DMS79 (cell line): ENCODE results near the gene PMAIP1.
"Not testable (repeated sequence)": the region's sequence is repeated elsewhere in the genome, so short reads cannot be mapped to it uniquely, and the experiment has no call there.

Experiments
- DNase-seq: peaks from one replicate; lab custom pipeline; 2025; lab: John Stamatoyannopoulos, UW

The PMAIP1 gene

DNA sequence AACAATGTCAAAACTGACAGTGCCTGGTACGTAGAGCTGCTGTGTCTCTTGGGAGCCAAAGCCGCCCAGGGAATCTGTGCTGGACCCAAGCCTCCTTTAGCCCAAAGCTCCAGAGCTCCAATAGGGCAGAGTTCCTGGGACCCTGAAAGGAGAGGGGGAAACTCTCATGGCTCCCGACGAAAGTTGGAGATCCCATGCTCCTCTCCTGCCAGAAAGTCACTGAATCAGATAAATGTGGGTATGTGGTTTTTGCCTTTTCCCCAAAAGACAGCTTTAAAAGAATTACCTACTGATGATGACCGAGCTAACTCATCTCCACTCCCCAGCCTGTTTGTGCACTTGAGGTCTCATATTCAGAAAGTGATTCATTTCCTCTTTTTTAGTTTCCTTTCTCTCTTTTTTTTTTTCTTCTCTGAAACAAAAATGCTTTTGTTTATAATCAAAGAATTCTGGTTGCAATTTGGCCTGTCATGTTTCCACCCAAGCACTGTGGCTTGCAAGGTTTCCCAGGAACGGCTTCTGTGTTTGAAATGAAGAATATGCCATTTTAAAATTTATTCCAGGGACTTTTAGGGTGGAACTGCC, 14.1 kb upstream of the PMAIP1 start:
- no peak for DNase-seq

DNA sequence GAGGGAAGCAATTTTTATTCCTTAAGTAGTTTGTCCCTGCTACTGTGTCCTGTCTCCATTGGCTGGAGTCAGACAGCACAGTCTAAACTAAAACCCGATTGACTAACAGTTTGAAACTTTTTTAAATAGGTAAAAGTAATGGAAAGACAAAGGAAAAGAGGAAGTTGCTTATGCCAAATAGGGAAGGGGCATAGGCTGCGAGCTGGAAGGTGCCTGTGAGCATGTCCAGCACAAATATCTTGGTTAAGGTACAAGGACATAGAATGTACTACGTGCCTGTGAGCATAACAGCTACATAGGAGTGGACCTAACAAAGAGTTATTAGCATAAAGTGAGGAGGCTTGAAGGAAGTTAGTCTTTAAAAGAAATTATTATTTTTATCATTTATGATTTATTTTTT, 13.4 kb upstream of the PMAIP1 start:
- not testable (repeated sequence) for DNase-seq

DNA sequence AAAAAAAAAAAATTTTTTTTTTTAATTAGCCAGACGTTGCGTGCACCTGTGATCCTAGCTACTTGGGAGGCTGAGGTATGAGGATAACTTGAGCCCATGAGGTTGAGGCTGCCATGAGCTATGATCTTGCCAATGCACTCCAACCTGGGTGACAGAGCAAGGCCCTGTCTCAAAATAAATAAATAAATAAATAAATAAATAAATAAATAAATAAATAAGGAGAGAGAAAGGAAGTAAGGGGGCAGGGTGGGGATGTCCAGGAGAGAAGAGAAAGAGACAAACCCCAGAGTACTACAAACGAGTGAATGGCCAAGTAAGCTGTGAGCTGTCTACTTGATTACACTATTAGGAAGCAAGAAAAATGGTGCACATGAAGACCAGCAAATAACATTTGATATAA, 7.7 kb upstream of the PMAIP1 start:
- DNase-seq, result no peak

DNA sequence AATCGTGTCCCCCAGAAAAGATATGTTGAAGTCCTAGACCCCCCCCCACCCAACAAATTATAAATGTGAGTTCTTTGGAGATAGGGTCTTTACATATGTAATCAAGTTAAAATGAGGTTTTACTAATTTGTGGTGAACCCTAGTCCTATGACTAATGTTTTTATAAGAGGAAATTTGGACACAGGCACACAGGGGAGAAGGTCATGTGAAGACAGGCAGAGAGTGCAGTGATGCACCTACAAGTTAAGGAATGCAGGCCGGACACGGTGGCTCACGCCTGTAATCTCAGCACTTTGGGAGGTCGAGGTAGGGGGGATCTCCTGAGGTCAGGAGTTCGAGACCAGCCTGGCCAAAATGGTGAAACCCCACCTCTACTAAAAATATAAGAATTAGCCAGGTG, 5.8 kb upstream of the PMAIP1 start:
- no peak for DNase-seq

DNA sequence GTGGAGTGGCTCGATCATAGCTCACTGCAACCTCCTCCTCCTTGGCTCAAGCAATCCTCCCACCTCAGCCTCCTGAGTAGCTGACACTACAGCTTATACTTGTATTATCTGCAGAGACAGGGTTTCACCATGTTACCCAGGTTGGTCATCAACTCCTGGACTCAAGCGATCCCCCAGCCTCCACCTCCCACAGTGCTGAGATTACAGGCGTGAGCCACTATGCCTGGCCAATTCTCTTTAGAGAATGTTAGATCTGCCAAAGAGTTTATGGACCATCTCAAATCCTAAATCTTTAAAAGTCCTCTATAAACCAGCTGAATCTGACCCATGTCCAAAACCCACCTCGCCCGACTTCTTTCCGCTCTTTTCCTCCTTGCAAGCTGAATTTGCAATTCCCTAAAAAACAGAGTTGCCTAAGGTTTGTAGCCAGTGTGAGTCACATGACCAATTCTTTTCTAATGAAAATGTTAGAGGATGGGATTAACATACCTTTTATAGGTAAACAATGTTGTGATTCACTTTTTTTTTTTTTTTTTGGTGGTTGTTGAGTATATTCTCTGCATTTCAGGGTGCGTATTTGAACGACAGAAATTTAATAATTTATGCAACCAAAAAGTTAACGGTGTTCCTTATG, 2.4 kb upstream of the PMAIP1 start:
- DNase-seq, result no peak

DNA sequence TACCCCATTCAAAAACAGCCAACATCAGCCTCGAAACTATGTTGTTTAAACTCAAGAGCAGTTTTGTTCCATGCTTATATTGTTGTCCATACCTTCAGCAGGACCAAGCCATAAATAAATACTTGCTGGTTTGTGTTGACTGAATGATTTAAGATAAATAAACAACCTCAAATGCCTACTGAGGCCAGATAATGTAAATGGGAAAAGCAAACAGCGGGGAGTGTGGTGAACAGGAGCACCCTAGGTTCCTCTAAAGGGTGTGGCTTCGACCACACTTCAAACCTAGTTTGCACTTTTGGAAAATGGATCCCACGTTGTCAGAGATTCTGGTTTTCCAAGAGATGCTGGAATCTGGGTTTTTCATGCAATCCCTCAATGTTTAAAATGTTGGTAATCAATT, 1.7 kb upstream of the PMAIP1 start:
- no peak for DNase-seq

DNA sequence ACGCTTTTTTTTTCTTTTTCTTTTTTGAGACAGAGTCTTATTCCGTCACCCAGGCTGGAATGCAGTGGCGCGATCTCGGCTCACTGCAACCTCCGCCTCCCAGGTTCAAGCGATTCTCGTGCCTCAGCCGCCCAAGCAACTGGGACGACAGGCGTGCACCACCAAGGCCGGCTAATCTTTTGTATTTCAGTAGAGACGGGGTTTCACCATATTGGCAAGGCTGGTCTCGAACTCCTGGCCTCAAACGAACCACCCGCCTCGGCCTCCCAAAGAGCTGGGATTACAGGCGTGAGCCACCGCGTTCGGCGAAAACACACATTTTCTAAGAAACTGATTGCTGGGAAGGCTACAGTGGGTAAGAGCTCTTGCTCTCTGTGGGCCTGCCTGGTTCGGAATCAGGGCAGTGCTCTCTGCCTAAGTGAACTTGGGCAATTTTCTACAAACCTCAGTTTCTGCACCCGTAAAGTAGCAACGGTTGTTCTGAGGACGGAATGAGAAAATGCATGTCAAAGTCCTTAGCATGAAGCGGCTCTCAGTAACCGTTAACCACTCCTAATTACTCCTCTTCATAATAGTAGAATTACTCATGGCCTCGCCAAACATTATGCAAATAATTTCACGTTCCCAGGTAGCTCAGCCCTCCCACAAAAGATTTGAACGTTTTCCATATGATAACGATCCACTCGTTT, 1.0 kb upstream of the PMAIP1 start:
- DNase-seq, result no peak

DNA sequence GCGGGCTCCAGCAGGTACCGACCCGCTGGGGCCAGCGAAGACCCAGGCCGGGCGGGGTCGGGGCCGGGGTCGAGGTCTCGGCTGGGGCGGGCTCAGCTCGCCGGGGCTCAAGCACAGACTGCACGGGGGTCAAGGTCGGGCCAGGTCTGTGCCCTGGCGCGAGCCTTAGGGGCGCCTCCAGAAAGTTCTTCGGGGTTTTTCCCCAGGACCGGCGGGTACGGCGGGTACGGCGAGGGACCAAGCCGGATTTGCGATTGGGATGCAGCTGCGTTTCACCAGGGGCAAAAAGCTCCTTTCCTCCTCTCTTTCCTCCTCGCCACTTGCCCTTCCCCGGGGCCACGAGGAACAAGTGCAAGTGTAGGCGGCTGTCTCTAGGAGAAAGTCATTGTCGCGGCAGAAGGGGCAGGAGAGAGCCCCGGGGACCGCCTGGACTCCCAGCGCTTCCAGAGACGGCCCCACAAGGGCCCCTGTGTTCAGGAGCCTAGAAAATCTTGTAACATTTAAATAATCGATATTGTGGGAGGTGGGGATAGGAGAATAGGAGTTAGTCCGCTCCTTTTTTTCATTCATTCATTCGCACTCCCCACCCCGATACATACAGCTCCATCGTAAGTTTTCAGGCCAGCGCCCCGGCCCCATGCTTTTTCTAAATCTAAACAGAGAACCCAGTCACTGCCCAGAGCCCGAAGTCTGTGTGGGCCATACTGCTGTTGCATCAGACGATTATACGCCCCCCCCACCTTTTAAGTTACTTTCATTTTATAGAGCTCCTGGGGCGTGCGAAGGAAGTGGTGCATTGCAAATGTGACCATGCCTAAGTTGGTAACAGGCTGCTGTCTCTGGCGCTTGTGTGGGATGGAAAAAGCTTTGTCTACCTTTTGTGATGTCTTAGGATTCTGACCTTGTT, 679 bp downstream of the PMAIP1 start:
- peak; percentile 63 for DNase-seq

DNA sequence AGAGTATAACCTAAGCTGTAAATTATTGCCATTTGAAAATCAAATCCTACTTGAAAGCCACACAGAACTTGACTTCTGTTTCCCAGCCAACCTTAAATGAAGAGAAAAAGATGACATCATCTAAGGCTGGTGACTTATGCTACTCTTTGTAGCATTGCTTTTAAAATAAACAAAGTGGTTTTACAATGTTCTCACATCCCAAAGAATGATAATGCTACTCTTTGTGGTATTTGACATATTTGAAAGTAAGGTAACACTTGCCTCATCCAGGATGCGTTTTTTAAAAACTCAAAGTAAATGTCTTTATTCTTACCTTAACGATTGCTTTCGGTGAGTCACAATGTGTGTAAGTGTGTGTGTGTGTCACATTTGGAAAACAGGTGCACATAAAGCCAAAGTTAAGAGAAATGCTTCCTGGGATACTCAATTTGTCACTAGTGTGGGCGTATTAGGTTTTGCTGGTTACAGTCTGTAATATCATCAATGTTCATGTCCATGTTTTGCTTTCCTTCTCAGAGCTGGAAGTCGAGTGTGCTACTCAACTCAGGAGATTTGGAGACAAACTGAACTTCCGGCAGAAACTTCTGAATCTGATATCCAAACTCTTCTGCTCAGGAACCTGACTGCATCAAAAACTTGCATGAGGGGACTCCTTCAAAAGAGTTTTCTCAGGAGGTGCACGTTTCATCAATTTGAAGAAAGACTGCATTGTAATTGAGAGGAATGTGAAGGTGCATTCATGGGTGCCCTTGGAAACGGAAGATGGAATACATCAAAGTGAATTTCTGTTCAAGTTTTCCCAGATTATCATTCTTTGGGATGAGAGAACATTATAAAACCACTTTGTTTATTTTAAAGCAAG, 2.6 kb downstream of the PMAIP1 start:
- DNase-seq, result no peak

DNA sequence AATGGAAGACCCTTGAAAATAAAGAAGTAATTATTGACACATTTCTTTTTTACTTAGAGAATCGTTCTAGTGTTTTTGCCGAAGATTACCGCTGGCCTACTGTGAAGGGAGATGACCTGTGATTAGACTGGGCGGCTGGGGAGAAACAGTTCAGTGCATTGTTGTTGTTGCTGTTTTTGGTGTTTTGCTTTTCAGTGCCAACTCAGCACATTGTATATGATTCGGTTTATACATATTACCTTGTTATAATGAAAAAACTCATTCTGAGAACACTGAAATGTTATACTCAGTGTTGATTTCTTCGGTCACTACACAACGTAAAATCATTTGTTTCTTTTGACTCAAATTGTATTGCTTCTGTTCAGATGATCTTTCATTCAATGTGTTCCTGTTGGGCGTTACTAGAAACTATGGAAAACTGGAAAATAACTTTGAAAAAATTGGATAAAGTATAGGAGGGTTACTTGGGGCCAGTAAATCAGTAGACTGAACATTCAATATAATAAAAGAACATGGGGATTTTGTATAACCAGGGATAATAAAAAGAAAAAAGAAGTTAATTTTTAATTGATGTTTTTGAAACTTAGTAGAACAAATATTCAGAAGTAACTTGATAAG, 3.3 kb downstream of the PMAIP1 start:
- DNase-seq, result no peak

DNA sequence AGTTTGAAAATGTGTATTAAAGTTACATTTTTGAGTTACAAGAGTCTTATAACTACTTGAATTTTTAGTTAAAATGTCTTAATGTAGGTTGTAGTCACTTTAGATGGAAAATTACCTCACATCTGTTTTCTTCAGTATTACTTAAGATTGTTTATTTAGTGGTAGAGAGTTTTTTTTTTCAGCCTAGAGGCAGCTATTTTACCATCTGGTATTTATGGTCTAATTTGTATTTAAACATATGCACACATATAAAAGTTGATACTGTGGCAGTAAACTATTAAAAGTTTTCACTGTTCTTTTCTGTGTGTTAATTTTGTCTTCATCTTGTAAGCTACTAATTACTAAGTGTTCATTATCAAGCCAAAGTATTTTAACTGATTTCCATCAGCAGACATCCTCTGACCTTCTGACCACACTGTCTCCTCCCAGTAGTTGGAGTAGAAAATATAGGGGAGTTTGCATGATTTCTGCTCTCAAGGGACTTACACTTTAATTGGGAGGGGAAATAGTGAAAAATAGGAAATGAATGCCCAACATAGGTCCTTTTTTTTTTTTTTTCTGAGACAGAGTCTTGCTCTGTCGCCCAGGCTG, 4.3 kb downstream of the PMAIP1 start:
- DNase-seq, result no peak

DNA sequence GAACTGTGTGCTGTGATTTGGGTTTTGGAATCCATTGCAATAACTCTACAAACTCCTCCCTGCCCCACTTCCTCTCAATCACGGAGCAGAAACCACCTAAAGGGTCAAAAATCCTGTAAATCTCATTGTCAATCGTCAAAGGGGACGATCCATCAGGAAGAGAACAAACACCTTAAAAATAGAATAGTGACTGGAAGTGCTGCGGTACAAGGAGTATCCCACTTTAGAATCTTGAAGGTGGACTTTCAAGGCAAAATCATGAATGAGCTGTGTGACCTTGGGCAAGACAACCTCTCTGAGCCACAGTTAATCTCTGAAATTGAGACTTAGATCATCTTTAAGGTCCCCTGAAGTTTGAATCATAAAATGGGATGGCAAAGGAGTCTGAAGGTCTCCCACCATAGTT, 5.9 kb downstream of the PMAIP1 start:
- DNase-seq, result no peak

DNA sequence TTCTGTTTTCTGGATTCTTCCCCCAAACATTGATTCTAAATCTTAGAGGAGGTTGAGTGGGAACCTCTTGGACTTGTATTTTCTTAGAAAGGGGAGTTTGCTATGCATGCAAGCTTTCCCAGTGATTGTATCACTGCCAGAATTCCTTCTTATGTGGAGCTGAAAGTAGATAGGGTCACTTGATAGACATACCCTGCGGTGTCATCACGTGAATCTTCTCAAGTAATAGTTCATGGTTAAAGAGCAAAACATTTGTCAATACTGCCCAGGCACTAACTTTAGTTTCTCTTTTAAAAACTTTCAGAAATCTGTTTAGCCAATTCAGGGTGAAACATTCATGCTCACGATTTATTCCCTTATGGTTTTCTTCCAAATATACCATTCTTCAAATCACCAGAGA, 6.4 kb downstream of the PMAIP1 start:
- no peak for DNase-seq

DNA sequence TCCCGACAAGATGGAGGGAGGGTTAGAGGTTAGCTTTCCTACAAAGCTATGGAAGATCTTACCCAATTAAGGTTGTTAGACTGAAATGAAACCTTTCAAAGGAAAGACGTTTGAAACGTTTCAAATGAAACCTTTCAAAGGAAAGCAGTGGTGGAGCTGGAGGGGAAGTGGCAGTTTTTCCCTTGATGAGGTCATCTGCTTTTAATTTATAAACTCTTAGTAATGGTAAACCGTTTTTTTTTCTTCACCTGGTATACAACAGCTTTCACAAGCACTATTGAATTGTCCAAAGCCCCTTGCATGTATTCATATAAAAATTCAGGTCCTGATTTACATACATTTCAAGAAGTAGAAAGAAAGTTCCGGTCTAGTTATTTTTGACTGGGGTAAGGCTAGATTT, 7.4 kb downstream of the PMAIP1 start:
- no peak for DNase-seq

DNA sequence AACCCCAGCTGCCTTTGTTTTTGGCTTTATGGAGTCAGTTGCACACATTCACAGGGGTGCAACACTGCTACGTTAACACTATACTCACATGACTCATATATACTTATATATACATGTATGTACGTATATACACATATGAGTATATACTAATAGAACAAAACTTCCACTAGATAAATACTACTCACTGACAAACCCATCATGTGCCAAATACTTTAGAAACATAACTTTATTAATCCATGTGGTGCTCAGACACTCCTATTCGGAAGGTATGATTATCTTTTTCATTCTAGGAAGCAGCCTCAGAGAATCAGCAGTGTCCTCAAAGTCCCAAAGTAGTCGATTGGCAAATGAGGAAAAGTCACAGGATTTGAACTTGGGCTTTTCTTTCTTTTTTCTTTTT, 7.9 kb downstream of the PMAIP1 start:
- DNase-seq, result no peak

DNA sequence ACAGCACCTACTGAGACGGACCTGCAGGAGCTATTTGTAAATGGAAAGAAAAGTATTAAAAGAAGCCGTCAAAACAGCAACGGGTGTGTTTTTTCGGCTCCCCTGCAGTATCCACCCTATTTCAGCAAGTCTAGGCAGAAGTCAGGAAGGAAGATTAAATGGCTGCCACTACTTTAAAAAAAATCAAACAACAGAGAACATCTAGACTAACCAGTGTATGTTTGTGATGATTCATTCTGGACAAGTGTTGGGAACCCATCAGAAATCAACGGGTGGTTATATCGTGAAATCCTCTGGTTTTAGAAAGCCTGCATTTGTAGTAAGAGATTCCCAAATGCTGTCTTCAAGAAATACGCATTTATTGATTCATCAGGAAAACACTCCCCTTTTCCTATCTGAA, 9.0 kb downstream of the PMAIP1 start:
- DNase-seq, result no peak

DNA sequence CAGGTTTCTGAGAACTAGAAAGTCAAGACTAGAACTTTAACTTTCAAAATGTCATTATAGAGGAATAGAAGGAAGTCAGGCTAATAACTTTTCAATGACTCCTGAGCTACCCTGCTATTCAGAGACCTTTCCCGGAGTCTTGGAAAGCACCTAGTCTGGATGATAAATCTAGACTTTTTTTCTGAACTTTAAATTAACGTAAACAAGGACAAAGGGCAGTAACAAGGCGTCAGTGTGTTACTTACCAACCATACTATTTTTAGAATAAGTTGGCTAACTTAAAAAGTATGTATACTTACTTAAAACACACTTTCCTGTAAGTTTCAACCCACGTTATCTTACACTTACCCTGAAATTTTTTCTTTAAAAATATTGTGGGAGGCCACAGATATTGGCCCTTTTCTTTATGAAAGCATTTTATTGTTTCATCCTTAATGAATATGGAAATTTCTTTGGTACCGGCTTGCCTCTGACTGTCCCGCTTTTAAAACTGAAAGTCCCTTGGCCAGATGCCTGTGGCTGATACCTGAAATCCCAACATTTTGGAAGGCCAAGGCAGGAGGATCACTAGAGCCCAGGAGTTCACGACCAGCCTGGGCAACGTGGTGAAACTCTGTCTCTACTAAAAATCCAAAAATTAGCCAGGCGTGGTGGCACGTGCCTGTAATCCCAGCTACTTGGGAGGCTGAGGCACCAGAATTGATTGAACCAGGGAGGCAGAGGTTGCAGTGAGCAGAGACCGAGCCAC, 9.7 kb downstream of the PMAIP1 start:
- DNase-seq, result no peak

DNA sequence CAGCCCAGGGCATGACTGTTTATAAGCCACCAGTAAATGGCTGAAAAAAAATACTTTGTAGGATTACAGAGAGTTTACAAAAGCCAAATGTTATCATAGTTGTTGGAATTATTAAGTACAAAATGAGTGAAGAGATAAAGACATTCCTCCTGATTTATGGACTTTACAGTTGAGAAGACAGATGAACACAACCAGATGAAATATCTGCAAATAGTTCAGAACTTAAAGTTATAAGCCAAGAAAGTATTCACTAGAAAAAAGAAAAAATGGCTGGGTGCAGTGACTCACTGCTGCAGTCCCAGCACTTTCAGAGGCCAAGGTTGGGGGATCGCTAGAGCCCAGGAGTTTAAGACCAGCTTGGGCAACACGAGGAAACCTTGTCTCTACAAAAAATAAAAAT, 11.2 kb downstream of the PMAIP1 start:
- no peak for DNase-seq

DNA sequence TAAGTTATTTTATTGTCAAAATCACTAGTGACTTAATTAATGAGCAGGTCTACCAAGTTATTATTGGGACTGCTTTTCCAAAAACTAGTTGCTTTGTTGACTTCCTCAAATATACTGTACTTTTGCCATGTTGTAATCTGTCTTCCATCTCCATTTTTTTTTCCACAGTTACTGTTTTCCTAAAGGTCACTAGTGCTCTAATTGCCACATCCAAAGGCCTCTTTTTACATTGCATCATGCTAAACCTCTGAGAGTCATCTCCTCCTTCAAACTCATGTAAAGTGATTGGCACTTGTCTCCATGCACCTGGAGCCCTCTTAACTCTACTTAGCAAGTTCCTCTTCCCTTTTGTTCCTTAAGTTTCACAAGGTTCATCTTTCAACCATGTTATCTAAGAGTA, 11.8 kb downstream of the PMAIP1 start:
- no peak for DNase-seq

DNA sequence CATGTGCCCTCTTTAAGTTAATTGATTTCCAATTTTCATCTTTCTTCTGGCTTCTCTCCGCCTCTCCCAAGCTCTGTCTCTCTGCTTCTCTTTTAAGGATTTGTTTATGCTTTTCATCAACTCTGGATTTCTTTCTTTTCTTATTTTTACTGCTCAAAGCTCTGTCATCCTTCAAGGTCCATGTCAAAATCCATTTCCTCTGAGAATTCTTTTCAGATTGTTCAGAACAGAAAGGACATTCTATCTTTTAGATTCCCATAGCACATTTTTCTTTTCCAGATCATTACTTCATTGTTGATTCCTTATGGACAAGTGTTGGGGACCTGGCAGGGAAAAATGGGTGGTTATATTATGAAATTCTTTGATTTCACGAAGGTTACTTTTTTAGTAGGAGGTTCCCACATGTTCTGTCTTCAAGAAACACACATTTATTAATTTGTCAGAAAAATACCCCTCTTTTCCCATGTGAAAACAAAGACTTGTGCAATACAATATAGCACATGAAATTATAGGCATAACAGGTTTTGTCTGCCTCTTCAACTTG, 12.3 kb downstream of the PMAIP1 start:
- no peak for DNase-seq
